ENCODE results near the gene SLC4A4. TPM values are rescaled to one million over a fixed set of nuclear protein-coding genes. Genes with fewer than 3 reads are reported as not detected.

Gene SLC4A4
- total and polyA plus RNA-seq, 10 of the 15 experiments (the other 5 are each of a cell fraction or from before 2014, with no cell fraction given), result 0.05 to 0.44 (median 0.18) TPM

DNA sequence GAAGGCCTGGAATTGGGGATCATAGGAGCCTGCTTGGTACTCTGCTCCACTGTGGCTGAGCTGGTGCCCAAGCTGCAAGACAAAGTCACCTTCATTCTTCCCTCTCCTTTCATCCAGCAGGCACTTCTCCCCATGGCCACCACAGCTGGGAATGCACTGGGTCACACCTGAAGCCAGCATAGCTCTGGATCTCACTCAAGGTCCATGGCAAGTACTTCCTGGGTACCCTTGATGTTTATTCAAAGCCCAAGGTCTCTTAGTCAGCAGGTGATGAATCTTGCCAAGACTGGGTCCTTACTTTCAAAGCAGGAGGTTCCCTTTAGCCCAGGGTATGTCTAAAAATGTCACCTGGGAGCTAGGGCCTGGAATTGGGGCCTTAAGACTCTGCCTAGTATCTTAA is 4.9 kb upstream of the SLC4A4 start (continued):
- TF ChIP-seq MYC (IDR thresholded peaks at IDR 0.05; ENCODE audit: insufficient read depth, insufficient read length, insufficient replicate concordance, low read length, severe bottlenecking) (no peak), RCOR1 (conservative IDR thresholded peaks at IDR 0.05; ENCODE audit: low read depth, low read length) (no peak), NR2C1 (IDR thresholded peaks at IDR 0.05) (no peak), ZNF384 (IDR thresholded peaks at IDR 0.05; ENCODE audit: borderline replicate concordance, low read depth, low read length) (no peak), ZZZ3 (IDR thresholded peaks at IDR 0.05; ENCODE audit: control insufficient read depth, insufficient read length, low read depth) (no peak), CREB1 (IDR thresholded peaks at IDR 0.05; ENCODE audit: low read depth) (no peak), SUZ12 (IDR thresholded peaks at IDR 0.05; ENCODE audit: unreplicated experiment) (no peak)

GRCh38 chr4:71334465-71334882 is 4.3 kb upstream of the SLC4A4 start:
- ChIA-PET CTCF (interaction anchor here (1.4 kb wide), 1 partner anchor 150 kb away, joined by 3 read pairs; no protein-coding TSS in a partner anchor), POLR2A (no interaction called here), SMC1A (ENCODE audit: uncharacterized antibody, unreplicated experiment) (interaction anchor here (1.4 kb wide), 1 partner anchor 19 kb away, joined by 4 read pairs; no protein-coding TSS in a partner anchor), RAD21 (ENCODE audit: unreplicated experiment) (no interaction called here)
- Histone ChIP-seq H3K27ac (ENCODE audit: control insufficient read depth, insufficient read depth) (no peak overlapping the region), H3K27me3 (replicated peaks in 1 of 2; ENCODE audit: control insufficient read depth in 2 of 2, insufficient read depth in 2 of 2, low read length in 1 of 2) (no peaks in the 10 kb centered on the region; a peak in 1 of 4 replicates), H4K20me1 (ENCODE audit: control insufficient read depth, insufficient read depth) (no peaks in the 10 kb centered on the region), H3K9ac (ENCODE audit: control insufficient read depth, insufficient read depth, low read length) (no peak overlapping the region), H2AFZ (ENCODE audit: control insufficient read depth, low read depth, low read length) (no peak overlapping the region), H3K79me2 (ENCODE audit: control insufficient read depth, insufficient read depth, low read length) (no peaks in the 10 kb centered on the region), H3K9me3 (replicated peaks; ENCODE audit: control insufficient read depth, insufficient read depth, low read length) (no peaks in the 10 kb centered on the region), H3K4me2 (ENCODE audit: control insufficient read depth, insufficient read depth) (no peak overlapping the region), H3K4me3 (no peak overlapping the region), H3K36me3 (ENCODE audit: control insufficient read depth in 2 of 2, insufficient read depth in 2 of 2, low read length in 1 of 2) (no peaks in the 10 kb centered on the region), H3K4me1 (ENCODE audit: control insufficient read depth, insufficient read depth, low read length) (peaks cover 4% of the 10 kb centered on the region)
- in situ Hi-C loops (cut with MboI) (no loop called here), intact Hi-C loops (cut with micrococcal nuclease; ENCODE audit: unreplicated experiment) (no loop called here)
- no peak for TF ChIP-seq SREBF1 (IDR thresholded peaks at IDR 0.05; ENCODE audit: low read length)
- no peak for TF ChIP-seq SRF (IDR thresholded peaks at IDR 0.05; ENCODE audit: low read depth in 2 of 2, low read length in 2 of 2)
- no peak for TF ChIP-seq ZNF622 (IDR thresholded peaks at IDR 0.05)
- no peak for DNase-seq (ENCODE audit: low read depth, low spot score)
- 46% methylated on average over 3 of the region's 3 CpGs for WGBS (ENCODE audit: insufficient coverage, insufficient replicate concordance, low lambda C conversion rate, missing lambda C conversion rate)
- FAIRE-seq, result no peak
- no TSS peak for BruUV-seq (replicated peaks)
- ATAC-seq, result no peak

All from GM12878 (cell line).